Right cardiac atrium (tissue), 5 donors: Measurements from ENCODE around the gene C14orf132. TPM values are rescaled to one million over a fixed set of nuclear protein-coding genes. Genes with fewer than 3 reads are reported as not detected.

Source experiments
- ATAC-seq, 2 donors: fragments of 200-7000 bp; cut with Tn5 transposase; one replicate each; pipeline versions ENCODE4 v1.8.0 to v1.9.1; 2020; ENCODE audit warnings: moderate library complexity in 2 of 2, mild to moderate bottlenecking in 1 of 2
- DNase-seq, 3 donors: peaks; one replicate each; pipeline ENCODE4 v3.0.0-alpha.2; 2020
- H3K27ac ChIP-seq: one replicate; pipeline ENCODE4 v1.5.1; 2013; ENCODE audit warnings: mild to moderate bottlenecking, low read length, control low read depth, moderate library complexity
- H3K27me3 ChIP-seq: one replicate; pipeline ENCODE4 v1.6.1; 2013; ENCODE audit not compliant: control insufficient read depth, insufficient read depth
- H3K4me1 ChIP-seq: one replicate; pipeline ENCODE4 v1.6.1; 2013; ENCODE audit warnings: low read length; ENCODE audit not compliant: control insufficient read depth, insufficient read depth
- H3K4me3 ChIP-seq: one replicate; pipeline ENCODE4 v1.5.1; 2013; ENCODE audit warnings: low read length, control low read depth
- H3K9me3 ChIP-seq: one replicate; pipeline ENCODE4 v1.6.1; 2013; ENCODE audit warnings: low read length; ENCODE audit not compliant: control insufficient read depth
- WGBS: extraction: QIAGEN DNeasy Blood & Tissue Kit; methylation state at CpG from one replicate; pipeline ENCODE4 v1.1.7; 2013; 5-methylcytosine and 5-hydroxymethylcytosine counted together
- intact Hi-C, 4 donors: fragments of 100-400 bp; cut with DNase I; formaldehyde crosslinking; loops; one replicate each; pipeline versions ENCODE4 v1.11.0 to v1.14.0; 2022 to 2023
- polyA plus RNA-seq: library from polyadenylated mRNA; stranded (reverse); fragments of 200-250 nt; gene quantifications from one replicate; pipeline ENCODE4 v1.2.3, GENCODE V29; 2013
- total RNA-seq, 4 donors: library from RNA; stranded (reverse); fragmentation: NEBNext Ultra II Directional; extraction: Animal tissue kit (Norgen Biotek cat#: 25700); gene quantifications; one replicate each; pipeline ENCODE4 v1.2.1, GENCODE V29; 2021
- donor health status: healthy with polysubstance abuse.
- donor health status: DM: no; HTN: yes; CAD: no.
- donor health status: DM: no; HTN: no; CAD: no.
- donor health status: DM: no; HTN: yes; CAD: no; lungs with severe emphysema.
- donor health status: DM: yes; HTN: yes; CAD: no.

Gene C14orf132
- total and polyA plus RNA-seq, 5 donors = 2.9 to 5.3 (median 4.4) TPM

DNA sequence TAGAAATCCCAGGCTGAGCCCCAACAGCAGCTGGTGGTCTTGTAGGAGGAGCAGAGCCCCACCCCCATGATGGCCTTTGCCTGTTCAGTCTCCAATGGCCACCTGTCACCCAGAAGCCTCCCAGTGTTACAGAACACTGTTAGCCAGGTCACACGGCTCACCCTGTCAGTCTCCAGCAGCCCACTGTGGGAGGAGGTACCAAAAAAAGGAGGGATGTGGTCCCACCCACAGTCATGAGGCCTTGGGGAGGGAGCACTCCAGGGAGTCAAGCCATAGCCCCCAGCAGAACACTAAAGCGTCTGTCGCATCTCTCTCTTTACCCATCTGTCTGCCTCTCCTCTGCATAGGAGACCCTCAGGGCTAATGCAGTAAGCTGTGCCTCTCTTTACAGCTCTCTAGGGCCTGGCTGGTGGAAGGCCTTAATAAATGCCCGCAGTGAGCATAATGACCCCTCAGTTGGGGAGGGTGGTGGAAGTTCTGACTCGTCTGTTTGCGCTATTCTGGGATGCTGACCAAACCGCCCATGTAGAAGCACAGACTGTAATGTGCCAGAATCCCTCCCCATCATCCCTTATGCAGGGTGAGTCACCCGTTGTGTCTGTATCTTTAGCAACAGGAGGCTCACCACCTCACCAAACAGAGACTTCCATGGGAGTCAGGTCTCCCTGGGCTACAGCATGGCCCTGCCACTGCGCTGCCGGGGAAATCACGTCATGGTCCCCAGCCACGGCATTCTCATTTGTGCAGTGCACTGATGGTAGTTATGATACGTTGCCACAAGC is 14.6 kb downstream of the C14orf132 start:
- Histone ChIP-seq H3K4me3 (no peak overlapping the region), H3K9me3 (no peaks in the 10 kb centered on the region), H3K4me1 (no peaks in the 10 kb centered on the region), H3K27me3 (no peaks in the 10 kb centered on the region), H3K27ac (peak overlapping the region; percentile 13)
- DNase-seq (peak in 2 of 3 donors; percentile 50 to 52), ATAC-seq (peak; percentile 85 to 92)
- 62% methylated on average over 13 of the region's 13 CpGs for whole genome bisulfite sequencing
- intact Hi-C loops = no loop called here

DNA sequence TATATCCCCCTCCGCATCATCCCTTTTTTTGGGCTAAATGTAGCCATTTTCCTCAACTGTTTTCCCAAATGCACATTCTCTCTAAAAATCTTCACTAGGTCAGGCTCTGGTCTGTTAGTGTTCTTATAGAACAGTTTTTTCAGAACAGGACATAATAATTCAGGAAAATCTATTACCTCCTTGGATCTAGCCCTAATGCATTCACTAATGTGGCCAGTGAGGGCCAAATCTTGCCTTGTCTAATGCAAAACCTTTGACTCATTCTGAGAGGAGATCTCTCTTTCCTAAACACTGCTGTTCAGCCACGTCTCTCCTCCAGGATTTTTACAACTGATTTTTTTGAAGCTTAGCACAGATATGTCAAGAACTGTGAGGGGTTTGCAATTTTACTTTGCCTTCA is 15.5 kb downstream of the C14orf132 start:
- Histone ChIP-seq H3K27ac (no peak overlapping the region), H3K4me1 (no peaks in the 10 kb centered on the region), H3K9me3 (no peaks in the 10 kb centered on the region), H3K4me3 (no peak overlapping the region), H3K27me3 (no peaks in the 10 kb centered on the region)
- no peak for ATAC-seq
- 88% methylated on average over 2 of the region's 2 CpGs for WGBS
- intact Hi-C loops = no loop called here
- DNase-seq = no peak

- H3K4me3 ChIP-seq = no peak overlapping the region
- intact Hi-C loops = no loop called here
- no peaks in the 10 kb centered on the region for H3K9me3 ChIP-seq
- no peaks in the 10 kb centered on the region for H3K4me1 ChIP-seq
- 84% methylated on average over 12 of the region's 12 CpGs for WGBS
- no peak for ATAC-seq
- no peaks in the 10 kb centered on the region for H3K27me3 ChIP-seq
- no peak overlapping the region for H3K27ac ChIP-seq
- DNase-seq = no peak
Observed at GRCh38 chr14:96055065-96055752, 16.0 kb downstream of the C14orf132 start.

DNA sequence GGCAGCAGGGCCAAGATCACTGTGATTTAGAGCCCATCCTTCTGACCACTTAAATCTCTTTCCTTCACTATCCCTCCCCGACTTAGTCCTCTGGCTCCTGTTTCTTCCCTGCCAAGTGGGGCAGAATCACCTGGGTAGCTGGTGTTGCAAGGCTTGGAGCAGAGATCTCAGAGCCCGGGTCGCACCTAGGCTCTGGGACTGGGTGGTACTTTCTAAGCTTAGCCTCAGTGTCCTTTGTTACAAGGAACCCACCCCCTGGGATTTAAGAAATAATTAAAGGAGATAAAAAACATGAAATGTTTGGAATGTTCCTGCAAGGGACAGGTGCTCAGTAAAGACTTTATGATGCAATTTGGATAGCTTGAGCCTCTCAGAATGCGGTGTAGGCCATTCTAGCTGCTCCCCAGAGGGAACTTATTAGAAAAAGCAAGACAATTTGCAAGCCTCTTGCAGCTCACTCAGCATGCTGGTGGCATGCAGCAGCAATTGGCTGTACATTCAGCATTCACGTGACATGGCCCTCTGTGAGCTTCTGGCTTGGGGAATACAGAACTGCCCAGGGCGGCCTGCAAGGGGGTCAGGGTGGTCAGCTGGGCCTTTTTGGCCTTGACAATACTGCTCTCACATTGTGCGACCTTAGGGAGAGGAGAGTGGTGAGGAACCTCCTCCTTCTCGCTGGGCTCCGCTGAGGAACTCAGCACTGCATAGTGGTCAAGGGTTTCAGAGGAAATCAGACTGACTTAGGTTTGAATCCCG is 16.8 kb downstream of the C14orf132 start:
- no peaks in the 10 kb centered on the region for H3K9me3 ChIP-seq
- H3K27ac ChIP-seq = no peak overlapping the region
- no peak for ATAC-seq
- H3K27me3 ChIP-seq = no peaks in the 10 kb centered on the region
- H3K4me3 ChIP-seq = no peak overlapping the region
- H3K4me1 ChIP-seq = no peaks in the 10 kb centered on the region
- intact Hi-C loops = no loop called here
- whole genome bisulfite sequencing = 80% methylated on average over 10 of the region's 10 CpGs
- DNase-seq = no peak

DNA sequence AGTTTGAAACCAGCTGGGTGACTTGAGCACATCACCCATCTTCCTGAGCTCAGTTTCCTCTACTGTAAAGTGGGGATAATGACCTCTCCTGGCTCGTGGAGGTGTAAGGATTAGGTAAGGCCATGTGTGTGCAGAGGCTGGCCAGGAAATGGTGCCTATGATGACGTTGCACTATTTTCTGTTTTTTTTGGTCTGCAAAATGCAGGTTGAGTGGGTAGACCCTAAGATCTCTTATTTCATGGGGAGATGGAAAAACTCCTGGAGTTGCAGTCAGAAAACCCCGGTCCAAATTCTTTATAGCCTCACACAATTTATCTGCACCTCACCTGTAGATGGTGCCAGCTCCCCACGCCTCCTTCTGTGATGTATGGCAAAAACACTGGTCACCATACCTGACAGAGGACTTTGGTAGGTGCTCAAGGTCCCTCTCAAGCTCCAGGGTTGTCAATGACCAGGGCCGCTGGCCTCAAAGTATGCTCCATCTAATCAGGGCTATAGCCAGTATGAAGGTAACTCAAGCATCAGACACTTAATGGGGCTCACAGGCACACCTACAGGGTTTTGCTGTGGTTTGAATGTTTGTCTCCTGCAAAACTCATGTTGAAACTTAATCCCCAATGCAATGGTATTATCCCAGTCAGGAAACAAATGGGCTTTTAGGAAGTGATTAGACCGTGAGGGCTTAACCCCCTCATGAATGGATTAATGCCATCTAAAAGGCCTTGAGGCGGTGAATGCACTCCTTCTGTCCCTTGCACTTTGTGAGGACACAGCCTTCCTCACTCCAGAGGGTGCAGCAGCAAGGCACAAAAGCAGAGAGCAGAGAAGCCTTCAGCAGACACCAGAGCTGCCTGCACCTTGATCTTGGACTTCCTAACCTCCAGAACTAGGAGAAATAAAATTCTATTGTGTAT is 17.6 kb downstream of the C14orf132 start:
- Histone ChIP-seq H3K27me3 (no peaks in the 10 kb centered on the region), H3K9me3 (no peaks in the 10 kb centered on the region), H3K4me3 (no peak overlapping the region), H3K27ac (no peak overlapping the region), H3K4me1 (no peaks in the 10 kb centered on the region)
- DNase-seq (no peak), ATAC-seq (no peak)
- 76% methylated on average over 7 of the region's 7 CpGs for WGBS
- intact Hi-C loops = no loop called here

DNA sequence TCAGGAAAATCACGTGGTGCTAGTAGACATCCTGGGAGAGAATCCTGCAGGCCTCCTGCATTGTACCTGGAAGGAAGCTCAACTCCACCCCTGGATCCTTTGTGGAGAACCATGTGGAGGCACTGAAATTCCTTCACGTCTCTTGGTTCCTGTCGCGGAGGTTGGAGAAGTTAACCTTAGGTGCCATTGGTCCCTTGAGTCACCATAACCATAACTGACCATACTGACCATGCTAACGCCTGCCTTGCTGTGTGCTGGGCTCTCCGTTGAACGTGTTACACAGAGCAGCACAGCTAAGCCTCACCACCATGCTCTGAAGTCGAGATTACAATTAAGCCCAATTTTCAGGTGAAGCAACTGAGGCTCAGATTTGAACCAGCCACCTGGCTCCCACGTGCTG is 18.6 kb downstream of the C14orf132 start:
- H3K27me3 ChIP-seq = no peaks in the 10 kb centered on the region
- no peak for ATAC-seq
- WGBS = 92% methylated on average over 9 of the region's 9 CpGs
- no peak overlapping the region for H3K4me3 ChIP-seq
- H3K9me3 ChIP-seq = no peaks in the 10 kb centered on the region
- intact Hi-C loops = no loop called here
- H3K27ac ChIP-seq = no peak overlapping the region
- H3K4me1 ChIP-seq = no peaks in the 10 kb centered on the region
- no peak for DNase-seq

- DNase-seq = no peak
- no peak for ATAC-seq
- Histone ChIP-seq H3K4me3 (no peak overlapping the region), H3K27ac (no peak overlapping the region), H3K27me3 (no peaks in the 10 kb centered on the region), H3K9me3 (no peaks in the 10 kb centered on the region), H3K4me1 (no peaks in the 10 kb centered on the region)
- WGBS = 88% methylated on average over 5 of the region's 5 CpGs
- intact Hi-C loops = no loop called here
Observed at GRCh38 chr14:96058576-96059200, 19.5 kb downstream of the C14orf132 start.

- 89% methylated on average over 3 of the region's 3 CpGs for WGBS
- Histone ChIP-seq H3K4me1 (no peaks in the 10 kb centered on the region), H3K9me3 (no peaks in the 10 kb centered on the region), H3K4me3 (no peak overlapping the region), H3K27ac (no peak overlapping the region), H3K27me3 (no peaks in the 10 kb centered on the region)
- ATAC-seq = no peak
- intact Hi-C loops = no loop called here
- no peak for DNase-seq
Observed at GRCh38 chr14:96059519-96060135, 20.5 kb downstream of the C14orf132 start.

- DNase-seq = no peak
- Histone ChIP-seq H3K4me3 (no peak overlapping the region), H3K4me1 (no peaks in the 10 kb centered on the region), H3K9me3 (no peaks in the 10 kb centered on the region), H3K27ac (no peak overlapping the region), H3K27me3 (no peaks in the 10 kb centered on the region)
- no peak for ATAC-seq
- intact Hi-C loops = no loop called here
- 74% methylated on average over 7 of the region's 7 CpGs for WGBS
Observed at GRCh38 chr14:96060186-96060933, 21.2 kb downstream of the C14orf132 start.
